ENCODE data around the gene PRKAG2.

The PRKAG2 gene

GRCh38 chr7:151688236-151688780, 188.6 kb downstream of the PRKAG2 start:
- no peaks in the 10 kb centered on the region for H3K9me3 ChIP-seq (ENCODE audit: insufficient read depth, low read length)
- H3K4me1 ChIP-seq (ENCODE audit: low read length): no peaks in the 10 kb centered on the region
- no peak overlapping the region for H3K9ac ChIP-seq (ENCODE audit: low read length)
- no peak for TF ChIP-seq CTCF (IDR thresholded peaks at IDR 0.05; ENCODE audit: low read depth, low read length)
- no peak for TF ChIP-seq EZH2phosphoT487 (IDR thresholded peaks at IDR 0.05; ENCODE audit: low read depth)
- no peak overlapping the region for H3K27ac ChIP-seq (ENCODE audit: low read length)
- H3K4me2 ChIP-seq (ENCODE audit: low read length): no peak overlapping the region
- H2AFZ ChIP-seq (ENCODE audit: low read depth, low read length): no peak overlapping the region
- H3K36me3 ChIP-seq (replicated peaks; ENCODE audit: low read depth, low read length): no peaks in the 10 kb centered on the region
- H4K20me1 ChIP-seq (ENCODE audit: insufficient read depth, low read length): no peaks in the 10 kb centered on the region
- H3K79me2 ChIP-seq (ENCODE audit: low read length): no peaks in the 10 kb centered on the region
- peaks cover 12% of the 10 kb centered on the region for H3K27me3 ChIP-seq (ENCODE audit: low read depth, low read length)
- H3K4me3 ChIP-seq (ENCODE audit: low read length): no peak overlapping the region

DNA sequence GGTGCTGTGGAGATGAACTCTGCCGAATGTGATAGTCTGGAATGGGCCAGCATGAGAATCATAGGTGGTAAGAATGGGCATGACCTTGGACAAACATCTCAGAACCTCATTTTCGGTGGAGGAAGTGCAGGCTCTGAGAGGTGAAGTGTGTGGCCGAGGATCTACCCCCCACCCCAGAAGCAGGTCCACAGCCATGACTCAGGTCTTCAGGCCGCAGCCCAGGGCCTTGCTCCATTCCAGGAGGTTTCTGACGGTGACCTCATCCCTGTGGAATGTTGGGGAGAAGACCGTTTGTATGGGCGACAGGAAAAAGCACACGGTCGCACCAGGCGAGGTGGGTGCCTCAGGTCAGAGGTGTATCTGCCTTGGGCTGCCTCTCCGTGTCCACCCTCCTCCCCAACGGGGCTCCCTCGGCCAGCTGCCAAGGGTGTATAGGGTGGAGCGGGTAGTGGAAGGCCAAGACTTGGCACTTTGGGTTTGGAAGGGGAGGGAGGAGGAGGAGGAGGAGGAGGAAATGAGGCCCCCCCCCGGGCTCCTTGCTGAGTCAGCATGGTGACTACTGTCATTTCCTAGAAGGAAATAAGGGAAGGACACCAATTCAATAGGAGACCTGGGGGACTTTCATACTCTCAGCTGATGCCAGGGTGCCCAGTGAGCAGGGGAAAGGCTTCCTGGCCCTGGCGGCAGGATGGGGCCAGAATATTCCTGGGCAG, 189.2 kb downstream of the PRKAG2 start:
- H3K27me3 ChIP-seq (ENCODE audit: low read depth, low read length): peaks cover 12% of the 10 kb centered on the region
- H3K9ac ChIP-seq (ENCODE audit: low read length): no peak overlapping the region
- no peak overlapping the region for H3K27ac ChIP-seq (ENCODE audit: low read length)
- no peak for TF ChIP-seq EZH2phosphoT487 (IDR thresholded peaks at IDR 0.05; ENCODE audit: low read depth)
- no peak for TF ChIP-seq CTCF (IDR thresholded peaks at IDR 0.05; ENCODE audit: low read depth, low read length)
- H3K36me3 ChIP-seq (replicated peaks; ENCODE audit: low read depth, low read length): no peaks in the 10 kb centered on the region
- H3K79me2 ChIP-seq (ENCODE audit: low read length): no peaks in the 10 kb centered on the region
- no peaks in the 10 kb centered on the region for H3K4me1 ChIP-seq (ENCODE audit: low read length)
- H2AFZ ChIP-seq (ENCODE audit: low read depth, low read length): no peak overlapping the region
- no peak overlapping the region for H3K4me3 ChIP-seq (ENCODE audit: low read length)
- H4K20me1 ChIP-seq (ENCODE audit: insufficient read depth, low read length): no peaks in the 10 kb centered on the region
- H3K9me3 ChIP-seq (ENCODE audit: insufficient read depth, low read length): no peaks in the 10 kb centered on the region
- H3K4me2 ChIP-seq (ENCODE audit: low read length): no peak overlapping the region

GRCh38 chr7:151686826-151687225, 190.1 kb downstream of the PRKAG2 start:
- no peak overlapping the region for H3K9ac ChIP-seq (ENCODE audit: low read length)

More at GRCh38 chr7:151686826-151687225, 190.1 kb downstream of the PRKAG2 start:
- Histone ChIP-seq H3K79me2 (ENCODE audit: low read length) (no peaks in the 10 kb centered on the region), H2AFZ (ENCODE audit: low read depth, low read length) (no peak overlapping the region), H3K4me1 (ENCODE audit: low read length) (no peaks in the 10 kb centered on the region), H3K9me3 (ENCODE audit: insufficient read depth, low read length) (no peaks in the 10 kb centered on the region), H4K20me1 (ENCODE audit: insufficient read depth, low read length) (no peaks in the 10 kb centered on the region), H3K36me3 (replicated peaks; ENCODE audit: low read depth, low read length) (no peaks in the 10 kb centered on the region), H3K27ac (ENCODE audit: low read length) (no peak overlapping the region), H3K4me2 (ENCODE audit: low read length) (no peak overlapping the region), H3K4me3 (ENCODE audit: low read length) (no peak overlapping the region), H3K27me3 (ENCODE audit: low read depth, low read length) (peaks cover 12% of the 10 kb centered on the region)
- TF ChIP-seq CTCF (IDR thresholded peaks at IDR 0.05; ENCODE audit: low read depth, low read length) (no peak), EZH2phosphoT487 (IDR thresholded peaks at IDR 0.05; ENCODE audit: low read depth) (no peak)
